Lung (tissue), 12 donors: ENCODE results near the gene MED12L. TPM values are rescaled to one million over a fixed set of nuclear protein-coding genes. Genes with fewer than 3 reads are reported as not detected.

ENCODE experiments used
- ATAC-seq: fragments of 200-7000 bp; cut with Tn5 transposase; one replicate; pipeline ENCODE4 v1.9.1; 2020; ENCODE audit warnings: moderate number of reproducible peaks; ENCODE audit not compliant: insufficient read depth, low FRiP score
- DNase-seq, 3 donors: peaks; one replicate each; pipeline ENCODE4 v3.0.0-alpha.2; 2013 to 2017
- H3K27ac ChIP-seq, 2 donors: one replicate each; pipeline ENCODE4 v1.5.1; 2013; ENCODE audit warnings: mild to moderate bottlenecking in 2 of 2, moderate library complexity in 2 of 2, control low read depth in 1 of 2, inconsistent platforms in 1 of 2, low read depth in 1 of 2, low read length in 1 of 2
- H3K27me3 ChIP-seq, 3 donors: one replicate each; pipeline ENCODE4 v1.5.1; 2013; ENCODE audit warnings: low read length in 2 of 3; ENCODE audit not compliant: control insufficient read depth in 3 of 3, insufficient read depth in 3 of 3
- H3K36me3 ChIP-seq, 4 donors: one replicate each; pipeline ENCODE4 v1.5.1; 2013; ENCODE audit warnings: low read length in 4 of 4, mild to moderate bottlenecking in 1 of 4, moderate library complexity in 1 of 4; ENCODE audit not compliant: control insufficient read depth in 4 of 4, insufficient read depth in 4 of 4
- H3K4me1 ChIP-seq, 5 donors: one replicate each; pipeline ENCODE4 v1.5.1; 2013; ENCODE audit warnings: low read length in 5 of 5, mild to moderate bottlenecking in 2 of 5, moderate library complexity in 1 of 5; ENCODE audit not compliant: control insufficient read depth in 5 of 5, insufficient read depth in 5 of 5
- H3K4me3 ChIP-seq: one replicate; pipeline ENCODE4 v1.5.1; 2013; ENCODE audit warnings: mild to moderate bottlenecking, control low read depth, moderate library complexity
- H3K9ac ChIP-seq, 2 donors: one replicate each; pipeline ENCODE4 v1.5.1; 2013; ENCODE audit warnings: low read length in 2 of 2, control low read depth in 1 of 2; ENCODE audit not compliant: insufficient read depth in 1 of 2
- H3K9me3 ChIP-seq, 4 donors: one replicate each; pipeline ENCODE4 v1.5.1; 2013; ENCODE audit warnings: low read length in 3 of 4, mild to moderate bottlenecking in 1 of 4, moderate library complexity in 1 of 4; ENCODE audit not compliant: control insufficient read depth in 4 of 4, insufficient read depth in 3 of 4
- WGBS, 2 donors: extraction: QIAGEN DNeasy Blood & Tissue Kit; methylation state at CpG; one replicate each; pipeline ENCODE4 v1.1.7; 2013; 5-methylcytosine and 5-hydroxymethylcytosine counted together
- polyA plus RNA-seq, 2 donors: library from polyadenylated mRNA; stranded (reverse); fragments of 200-250 nt; gene quantifications; one replicate each; pipeline ENCODE4 v1.2.1, GENCODE V29; 2013
- total RNA-seq, 2 donors: library from RNA; depleted of rRNA in 1 of 2; stranded (reverse); fragments of >200 nt in 1 of 2; gene quantifications; one replicate each; pipeline ENCODE4 v1.2.1, GENCODE V29; 2014 to 2021
- TF ChIP-seq, protein P1 (sequence below): IDR thresholded peaks from 2 replicates; pipeline ENCODE4 v1.5.1; 2012; ENCODE audit warnings: mild to moderate bottlenecking; ENCODE audit errors: control extremely low read depth, extremely low read depth
- donor health status: control.
- donor health status: control.
- donor health status: Bipolar disorder and iron deficiency.
- donor health status: healthy.
- donor health status: DM: yes; HTN: yes; CAD: no.

MED12L gene
- total and polyA plus RNA-seq, 4 donors: 0.02 to 0.82 (median 0.30) TPM

DNA sequence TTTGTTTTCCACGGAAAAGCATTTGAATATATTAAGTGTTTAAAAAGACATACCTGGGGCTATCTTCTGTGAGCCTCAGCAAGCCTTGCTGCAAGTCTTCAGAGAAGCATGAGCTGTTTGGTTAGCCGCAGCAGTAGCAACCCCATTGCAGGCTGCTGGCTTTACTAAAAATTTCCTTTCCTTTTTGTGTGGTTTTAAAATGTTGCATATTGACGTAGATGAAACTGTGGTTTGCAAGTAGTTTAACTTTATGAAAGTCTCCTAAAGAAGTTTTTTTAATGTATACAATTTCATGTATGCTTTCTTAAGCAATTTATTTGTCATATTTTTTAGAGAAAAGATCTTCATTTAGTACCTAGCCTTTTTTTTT is 117.6 kb downstream of the MED12L start, which contains the start of gene GPR171:
Gene GPR171 (minus strand): TSS at position 166 of the 370 bp plus-strand sequence. CDS start 3,830 bp downstream, outside the sequence.
- DNase-seq (no peak), ATAC-seq (no peak)
- no peaks in the 10 kb centered on the region for H3K9me3 ChIP-seq
- H3K27ac ChIP-seq: no peak within 1 kb of the TSS
- no peaks in the 10 kb centered on the region for H3K36me3 ChIP-seq
- H3K4me3 ChIP-seq: no peak within 1 kb of the TSS
- peaks cover 0 to 4% (median 0%) of the 10 kb centered on the region in 5 donors for H3K4me1 ChIP-seq
- WGBS, 2 donors: 65 to 78% methylated on average over 3 of the region's 3 CpGs
- no peak within 1 kb of the TSS for H3K9ac ChIP-seq
- TF ChIP-seq, protein P1, sequence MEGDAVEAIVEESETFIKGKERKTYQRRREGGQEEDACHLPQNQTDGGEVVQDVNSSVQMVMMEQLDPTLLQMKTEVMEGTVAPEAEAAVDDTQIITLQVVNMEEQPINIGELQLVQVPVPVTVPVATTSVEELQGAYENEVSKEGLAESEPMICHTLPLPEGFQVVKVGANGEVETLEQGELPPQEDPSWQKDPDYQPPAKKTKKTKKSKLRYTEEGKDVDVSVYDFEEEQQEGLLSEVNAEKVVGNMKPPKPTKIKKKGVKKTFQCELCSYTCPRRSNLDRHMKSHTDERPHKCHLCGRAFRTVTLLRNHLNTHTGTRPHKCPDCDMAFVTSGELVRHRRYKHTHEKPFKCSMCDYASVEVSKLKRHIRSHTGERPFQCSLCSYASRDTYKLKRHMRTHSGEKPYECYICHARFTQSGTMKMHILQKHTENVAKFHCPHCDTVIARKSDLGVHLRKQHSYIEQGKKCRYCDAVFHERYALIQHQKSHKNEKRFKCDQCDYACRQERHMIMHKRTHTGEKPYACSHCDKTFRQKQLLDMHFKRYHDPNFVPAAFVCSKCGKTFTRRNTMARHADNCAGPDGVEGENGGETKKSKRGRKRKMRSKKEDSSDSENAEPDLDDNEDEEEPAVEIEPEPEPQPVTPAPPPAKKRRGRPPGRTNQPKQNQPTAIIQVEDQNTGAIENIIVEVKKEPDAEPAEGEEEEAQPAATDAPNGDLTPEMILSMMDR: no peak
- H3K27me3 ChIP-seq: no peaks in the 10 kb centered on the region

GRCh38 chr3:151204530-151205402 is 119.3 kb downstream of the MED12L start:
- H3K4me3 ChIP-seq: no peak overlapping the region
- H3K9ac ChIP-seq: peak overlapping the region in 1 of 2 donors; percentile 2
- no peaks in the 10 kb centered on the region for H3K27me3 ChIP-seq
- no peaks in the 10 kb centered on the region for H3K36me3 ChIP-seq
- ATAC-seq: no peak
- H3K4me1 ChIP-seq: peaks cover 0 to 4% (median 0%) of the 10 kb centered on the region in 5 donors
- DNase-seq: no peak
- TF ChIP-seq, protein P1: no peak
- H3K27ac ChIP-seq: no peak overlapping the region
- H3K9me3 ChIP-seq: no peaks in the 10 kb centered on the region
- 56 to 82% methylated on average over 3 of the region's 3 CpGs for WGBS, 2 donors

- H3K27ac ChIP-seq: peak overlapping the region in 1 of 2 donors; percentile 47
Observed at GRCh38 chr3:151205482-151205881, 120.0 kb downstream of the MED12L start.

More at GRCh38 chr3:151205482-151205881, 120.0 kb downstream of the MED12L start:
- TF ChIP-seq, protein P1: no peak
- Histone ChIP-seq H3K4me1 (peaks cover 0 to 5% (median 0%) of the 10 kb centered on the region in 5 donors), H3K9me3 (no peaks in the 10 kb centered on the region), H3K9ac (no peak overlapping the region), H3K36me3 (no peaks in the 10 kb centered on the region), H3K27me3 (no peaks in the 10 kb centered on the region), H3K4me3 (no peak overlapping the region)
- ATAC-seq: no peak
- WGBS, 2 donors: 92 to 96% methylated on average over 6 of the region's 6 CpGs
- DNase-seq: no peak
